ENCODE results near the gene TNXB. TPM values are rescaled to one million over a fixed set of nuclear protein-coding genes. Genes with fewer than 3 reads are reported as not detected.
A peak's percentile ranks its signal among the peaks of the same experiment; 100 is the strongest.

The TNXB gene
- total and polyA plus RNA-seq, 2 donors (not counting 1 experiment from before 2014, with no cell fraction given) = 8.1 to 63.9 TPM

DNA sequence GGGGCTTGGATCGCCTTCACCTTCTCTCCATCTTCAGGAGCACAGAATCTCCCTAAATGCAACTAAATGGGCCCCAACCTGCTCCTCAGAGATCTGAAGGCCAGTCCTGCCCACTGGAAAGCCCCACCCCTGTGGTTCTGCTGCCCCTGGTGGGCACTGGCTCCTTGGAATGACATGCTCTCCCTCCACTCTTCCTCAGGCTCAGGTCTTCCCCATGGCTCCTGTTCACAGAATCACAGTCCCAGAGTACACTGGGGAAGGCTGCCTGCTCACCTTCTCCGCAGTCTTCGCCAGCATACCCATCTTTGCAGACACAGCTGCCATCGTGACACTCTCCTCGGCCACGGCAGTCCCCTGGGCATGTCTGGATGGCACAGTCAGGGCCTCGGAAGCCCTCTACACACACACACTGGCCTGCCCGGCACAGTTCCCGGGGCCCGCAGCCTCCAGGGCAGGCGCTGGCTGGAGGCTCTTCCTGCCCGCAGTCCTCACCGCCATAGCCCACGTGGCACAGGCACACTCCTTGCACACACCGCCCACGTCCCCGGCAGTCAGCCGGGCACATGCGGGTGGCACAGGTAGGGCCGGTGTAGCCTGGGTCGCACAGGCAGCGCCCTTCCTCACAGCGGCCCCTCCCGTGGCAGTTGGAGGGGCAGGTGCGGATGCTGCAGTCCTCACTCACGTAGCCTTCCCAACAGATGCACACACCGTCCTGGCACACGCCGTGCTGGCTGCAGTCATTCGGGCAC lies 13.6 kb downstream of the TNXB start:
- Histone ChIP-seq H2AFZ (ENCODE audit: low read length) (no peak overlapping the region), H3K79me2 (ENCODE audit: control insufficient read depth, insufficient read depth, low read length) (no peaks in the 10 kb centered on the region), H3K4me2 (ENCODE audit: extremely low read depth, insufficient read depth, low read length) (no peak overlapping the region), H3K9ac (ENCODE audit: insufficient read depth, low read length) (no peak overlapping the region), H3K27me3 (ENCODE audit: control insufficient read depth, insufficient read depth, low read length) (peaks cover 5% of the 10 kb centered on the region), H4K20me1 (ENCODE audit: control insufficient read depth, extremely low read depth, insufficient read depth, low read length) (no peaks in the 10 kb centered on the region), H3K27ac (ENCODE audit: insufficient read depth, low read length) (no peak overlapping the region), H3K36me3 (ENCODE audit: control insufficient read depth, insufficient read depth, low read length) (no peaks in the 10 kb centered on the region), H3K9me3 (ENCODE audit: control insufficient read depth, insufficient read depth, low read depth, low read length) (no peaks in the 10 kb centered on the region), H3K4me1 (ENCODE audit: control insufficient read depth, extremely low read depth, insufficient read depth, low read length) (peaks cover 17% of the 10 kb centered on the region), H3K4me3 (replicated peaks in 1 of 4; ENCODE audit: control extremely low read depth in 1 of 4, insufficient read depth in 1 of 4, low read depth in 3 of 4, low read length in 4 of 4) (no peak overlapping the region)
- TF ChIP-seq, protein P1, sequence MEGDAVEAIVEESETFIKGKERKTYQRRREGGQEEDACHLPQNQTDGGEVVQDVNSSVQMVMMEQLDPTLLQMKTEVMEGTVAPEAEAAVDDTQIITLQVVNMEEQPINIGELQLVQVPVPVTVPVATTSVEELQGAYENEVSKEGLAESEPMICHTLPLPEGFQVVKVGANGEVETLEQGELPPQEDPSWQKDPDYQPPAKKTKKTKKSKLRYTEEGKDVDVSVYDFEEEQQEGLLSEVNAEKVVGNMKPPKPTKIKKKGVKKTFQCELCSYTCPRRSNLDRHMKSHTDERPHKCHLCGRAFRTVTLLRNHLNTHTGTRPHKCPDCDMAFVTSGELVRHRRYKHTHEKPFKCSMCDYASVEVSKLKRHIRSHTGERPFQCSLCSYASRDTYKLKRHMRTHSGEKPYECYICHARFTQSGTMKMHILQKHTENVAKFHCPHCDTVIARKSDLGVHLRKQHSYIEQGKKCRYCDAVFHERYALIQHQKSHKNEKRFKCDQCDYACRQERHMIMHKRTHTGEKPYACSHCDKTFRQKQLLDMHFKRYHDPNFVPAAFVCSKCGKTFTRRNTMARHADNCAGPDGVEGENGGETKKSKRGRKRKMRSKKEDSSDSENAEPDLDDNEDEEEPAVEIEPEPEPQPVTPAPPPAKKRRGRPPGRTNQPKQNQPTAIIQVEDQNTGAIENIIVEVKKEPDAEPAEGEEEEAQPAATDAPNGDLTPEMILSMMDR (conservative IDR thresholded peaks at IDR 0.05 in 1 of 2, IDR thresholded peaks at IDR 0.05 in 1 of 2; ENCODE audit: low read depth in 1 of 2, low read length in 2 of 2) = peak in 1 of 2 donors; percentile 10
- no peak for TF ChIP-seq EZH2 (IDR thresholded peaks at IDR 0.05; ENCODE audit: low read length, missing control alignments)
- DNase-seq (ENCODE audit: low read depth in 2 of 2) = no peak

DNA sequence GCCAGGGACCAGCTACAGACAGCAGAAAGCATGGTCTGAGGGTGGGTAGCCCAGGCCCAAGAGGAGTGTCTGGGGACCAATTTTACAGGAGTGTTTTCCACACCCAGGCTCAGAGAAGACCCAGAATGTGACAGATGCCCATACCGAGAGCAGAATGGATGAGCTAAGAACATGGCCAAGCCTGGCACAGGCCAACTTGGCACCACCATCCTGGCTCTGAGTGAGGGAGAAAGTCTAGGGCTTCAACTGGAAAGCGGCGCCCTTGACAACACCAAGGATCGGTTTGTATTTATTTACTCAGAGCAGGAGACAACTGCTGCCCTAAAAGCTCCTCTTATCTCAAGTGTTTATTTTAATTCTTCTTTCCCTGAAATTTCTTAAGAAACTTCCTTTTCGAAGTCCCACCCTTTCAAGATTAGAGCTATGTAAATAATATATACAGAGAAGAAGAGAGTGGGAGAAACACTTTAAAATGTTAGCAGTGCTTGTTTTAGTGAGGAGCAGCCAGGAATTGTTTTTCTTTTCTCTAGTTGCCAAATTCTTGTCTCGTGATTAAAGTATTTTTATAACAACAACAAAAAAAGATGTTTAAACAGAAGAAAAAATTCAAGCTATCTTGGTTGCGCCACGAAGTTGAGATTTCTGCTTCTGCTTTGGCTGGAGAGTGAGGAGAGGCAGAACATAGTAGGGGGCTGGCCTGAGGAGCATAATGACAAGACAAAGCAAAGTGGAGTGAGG lies 16.2 kb downstream of the TNXB start:
- H3K4me1 ChIP-seq (ENCODE audit: control insufficient read depth, extremely low read depth, insufficient read depth, low read length) = peaks cover 18% of the 10 kb centered on the region

More for the DNA sequence above, 16.2 kb downstream of the TNXB start:
- H3K9me3 ChIP-seq (ENCODE audit: control insufficient read depth, insufficient read depth, low read depth, low read length) = no peaks in the 10 kb centered on the region
- TF ChIP-seq, protein P1 (conservative IDR thresholded peaks at IDR 0.05 in 1 of 2, IDR thresholded peaks at IDR 0.05 in 1 of 2; ENCODE audit: low read depth in 1 of 2, low read length in 2 of 2) = no peak
- no peak for TF ChIP-seq EZH2 (IDR thresholded peaks at IDR 0.05; ENCODE audit: low read length, missing control alignments)
- no peaks in the 10 kb centered on the region for H3K36me3 ChIP-seq (ENCODE audit: control insufficient read depth, insufficient read depth, low read length)
- H3K79me2 ChIP-seq (ENCODE audit: control insufficient read depth, insufficient read depth, low read length) = no peaks in the 10 kb centered on the region
- H4K20me1 ChIP-seq (ENCODE audit: control insufficient read depth, extremely low read depth, insufficient read depth, low read length) = no peaks in the 10 kb centered on the region
- H3K4me3 ChIP-seq (replicated peaks in 1 of 4; ENCODE audit: control extremely low read depth in 1 of 4, insufficient read depth in 1 of 4, low read depth in 3 of 4, low read length in 4 of 4) = no peak overlapping the region
- DNase-seq (ENCODE audit: low read depth in 2 of 2) = peak; percentile 20 to 88
- peak overlapping the region; percentile 67 for H3K27ac ChIP-seq (ENCODE audit: insufficient read depth, low read length)
- H3K9ac ChIP-seq (ENCODE audit: insufficient read depth, low read length) = no peak overlapping the region
- peak overlapping the region; percentile 68 for H3K4me2 ChIP-seq (ENCODE audit: extremely low read depth, insufficient read depth, low read length)
- peaks cover 17% of the 10 kb centered on the region for H3K27me3 ChIP-seq (ENCODE audit: control insufficient read depth, insufficient read depth, low read length)
- no peak overlapping the region for H2AFZ ChIP-seq (ENCODE audit: low read length)
